ENCODE data around the gene MARVELD1. TPM values are rescaled to one million over a fixed set of nuclear protein-coding genes. Genes with fewer than 3 reads are reported as not detected.

The MARVELD1 gene
- total and polyA plus RNA-seq, 2 of the 4 experiments (the other 2 are of a cell fraction): 12.0 to 68.1 TPM

DNA sequence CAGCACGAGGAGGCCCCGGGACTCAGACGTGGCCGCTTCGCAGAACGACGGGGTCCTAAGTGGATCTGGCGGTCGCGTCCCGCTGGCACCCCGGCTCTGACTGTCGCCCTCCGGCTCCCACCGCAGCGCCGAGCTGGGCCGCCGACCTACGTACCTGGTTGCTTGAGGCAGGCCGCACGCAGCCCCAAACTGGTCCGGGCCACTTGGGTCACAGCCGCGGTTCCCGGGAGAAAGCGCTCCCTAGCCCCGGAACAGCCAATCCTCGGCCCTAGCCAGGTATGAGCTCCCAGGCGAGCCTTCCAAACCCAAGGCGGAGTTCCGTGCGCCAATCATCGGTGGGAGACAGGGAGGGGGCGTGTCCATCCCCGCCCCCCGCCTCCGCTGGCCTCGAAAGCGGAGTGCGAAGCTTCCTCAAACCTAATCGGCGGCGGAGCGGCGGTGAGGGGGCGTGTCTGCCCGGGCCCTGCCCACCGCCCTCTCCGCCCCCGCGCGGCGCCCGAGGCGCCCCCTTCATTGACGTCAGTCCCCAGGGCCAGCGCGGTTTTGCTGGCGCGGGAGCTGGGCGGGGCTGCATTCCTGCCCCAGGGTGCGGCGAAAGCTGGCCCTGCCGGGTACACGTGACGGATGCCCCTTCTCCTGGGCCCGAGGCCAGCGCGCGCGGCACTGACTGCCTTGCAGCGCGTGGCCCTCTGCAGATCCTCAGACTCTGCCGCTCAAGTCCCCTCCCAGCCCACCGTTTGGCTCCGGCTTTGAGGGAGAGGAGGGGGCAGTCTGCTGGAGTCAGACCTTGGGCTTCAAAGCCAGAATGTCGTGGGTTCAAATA lies 26.4 kb upstream of the MARVELD1 start, which contains the start of gene AVPI1 (continued):
- TF ChIP-seq MXI1 (IDR thresholded peaks at IDR 0.05; ENCODE audit: borderline replicate concordance, low read depth, low read length) (peak; percentile 74; the same call in 1 of the 2 replicates), RFX5 (IDR thresholded peaks at IDR 0.05; ENCODE audit: low read depth, low read length) (no peak)

Data from IMR-90 (cell line).